ENCODE data around the gene ADORA1. TPM values are rescaled to one million over a fixed set of nuclear protein-coding genes. Genes with fewer than 3 reads are reported as not detected.

The ADORA1 gene
- 0.72 and 6.5 TPM in 2 replicates for total RNA-seq (ENCODE audit: low replicate concordance)

- peak; percentile 47 for DNase-seq (ENCODE audit: low read depth)
- peak within 1 kb of the TSS; percentile 58 for H3K4me3 ChIP-seq (ENCODE audit: low read depth, low read length)
- peak; percentile 22 for TF ChIP-seq CTCF (IDR thresholded peaks at IDR 0.05; ENCODE audit: insufficient read depth, low read length)
These were observed at the start of gene ADORA1 for GRCh38 chr1:203127666-203128430. TSS of gene ADORA1 (plus strand) at chr1:203127726. CDS start at chr1:203128842, 1,116 bp downstream.

- no peak for TF ChIP-seq CTCF (IDR thresholded peaks at IDR 0.05; ENCODE audit: insufficient read depth, low read length)
- DNase-seq (ENCODE audit: low read depth) = no peak
- no peak overlapping the region for H3K4me3 ChIP-seq (ENCODE audit: low read depth, low read length)
These were observed 49.6 kb upstream of the ADORA1 start for GRCh38 chr1:203077956-203078355.

GRCh38 chr1:203078478-203078877, 49.0 kb upstream of the ADORA1 start:
- no peak overlapping the region for H3K4me3 ChIP-seq (ENCODE audit: low read depth, low read length)
- TF ChIP-seq CTCF (IDR thresholded peaks at IDR 0.05; ENCODE audit: insufficient read depth, low read length) = no peak
- no peak for DNase-seq (ENCODE audit: low read depth)

GRCh38 chr1:203080456-203080855, 47.1 kb upstream of the ADORA1 start:
- DNase-seq (ENCODE audit: low read depth) = no peak
- no peak overlapping the region for H3K4me3 ChIP-seq (ENCODE audit: low read depth, low read length)
- no peak for TF ChIP-seq CTCF (IDR thresholded peaks at IDR 0.05; ENCODE audit: insufficient read depth, low read length)

- no peak for TF ChIP-seq CTCF (IDR thresholded peaks at IDR 0.05; ENCODE audit: insufficient read depth, low read length)
- no peak for DNase-seq (ENCODE audit: low read depth)
These were observed 45.9 kb upstream of the ADORA1 start for GRCh38 chr1:203081465-203082230.

GRCh38 chr1:203082231-203082505, 45.4 kb upstream of the ADORA1 start:
- no peak overlapping the region for H3K4me3 ChIP-seq (ENCODE audit: low read depth, low read length)
- no peak for DNase-seq (ENCODE audit: low read depth)
- no peak for TF ChIP-seq CTCF (IDR thresholded peaks at IDR 0.05; ENCODE audit: insufficient read depth, low read length)

More at GRCh38 chr1:203081465-203082230, 45.9 kb upstream of the ADORA1 start:
- no peak overlapping the region for H3K4me3 ChIP-seq (ENCODE audit: low read depth, low read length)
